Fibroblast of mammary gland (primary cell): Measurements from ENCODE around the gene OR2T1.
A peak's percentile ranks its signal among the peaks of the same experiment; 100 is the strongest.
"Not testable (repeated sequence)": the region's sequence is repeated elsewhere in the genome, so short reads cannot be mapped to it uniquely, and the experiment has no call there.

ENCODE experiments used
- DNase-seq: peaks from one replicate; pipeline ENCODE4 v3.0.0-alpha.2; 2010; ENCODE audit warnings: low read depth
- H3K4me3 ChIP-seq: 2 replicates; pipeline ENCODE4 v1.5.1; 2011; ENCODE audit warnings: low read depth, mild to moderate bottlenecking, low read length, moderate library complexity; ENCODE audit not compliant: control insufficient read depth
- TF ChIP-seq, protein P1 (sequence below): conservative IDR thresholded peaks from 2 replicates; pipeline ENCODE4 v1.5.1; 2011; ENCODE audit warnings: low read depth, low read length, inconsistent platforms; ENCODE audit not compliant: control insufficient read depth, insufficient read depth

The OR2T1 gene

DNA sequence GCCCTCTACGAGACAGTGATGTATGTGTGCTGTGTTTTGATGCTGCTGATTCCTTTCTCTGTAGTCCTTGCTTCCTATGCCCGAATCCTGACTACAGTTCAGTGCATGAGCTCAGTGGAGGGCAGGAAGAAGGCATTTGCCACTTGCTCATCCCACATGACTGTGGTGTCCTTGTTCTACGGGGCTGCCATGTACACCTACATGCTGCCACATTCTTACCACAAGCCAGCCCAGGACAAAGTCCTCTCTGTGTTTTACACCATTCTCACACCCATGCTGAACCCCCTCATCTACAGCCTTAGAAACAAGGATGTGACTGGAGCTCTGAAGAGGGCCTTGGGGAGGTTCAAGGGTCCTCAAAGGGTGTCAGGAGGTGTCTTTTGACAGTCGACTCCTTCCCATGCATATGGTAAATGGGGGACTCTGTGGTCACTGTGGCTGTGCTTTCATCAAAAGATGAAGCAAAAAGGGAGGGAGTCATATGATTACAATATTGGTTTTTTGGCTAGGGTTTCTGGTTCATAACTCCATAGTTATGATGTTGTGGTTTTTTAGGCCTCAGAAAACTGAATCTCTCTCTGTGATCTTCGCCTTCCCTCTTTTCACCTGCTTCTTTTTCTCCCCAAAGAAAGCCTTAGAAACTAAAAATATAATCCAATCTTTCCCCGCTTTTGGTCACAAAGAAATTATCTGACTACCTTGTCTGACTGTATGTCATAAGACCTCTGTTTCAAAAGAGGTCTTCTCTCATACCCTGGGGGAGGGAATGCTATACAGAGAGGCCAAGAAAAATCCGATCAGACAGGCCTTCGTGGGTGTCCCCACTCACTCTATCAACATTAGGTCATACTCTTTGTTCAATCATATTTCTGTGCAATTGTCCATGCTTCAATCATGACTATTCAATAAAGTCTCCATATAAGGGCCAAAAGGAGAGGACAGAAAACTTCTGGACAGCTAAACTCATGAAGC, 4.2 kb downstream of the OR2T1 start:
- H3K4me3 ChIP-seq = no peak overlapping the region
- TF ChIP-seq, protein P1, sequence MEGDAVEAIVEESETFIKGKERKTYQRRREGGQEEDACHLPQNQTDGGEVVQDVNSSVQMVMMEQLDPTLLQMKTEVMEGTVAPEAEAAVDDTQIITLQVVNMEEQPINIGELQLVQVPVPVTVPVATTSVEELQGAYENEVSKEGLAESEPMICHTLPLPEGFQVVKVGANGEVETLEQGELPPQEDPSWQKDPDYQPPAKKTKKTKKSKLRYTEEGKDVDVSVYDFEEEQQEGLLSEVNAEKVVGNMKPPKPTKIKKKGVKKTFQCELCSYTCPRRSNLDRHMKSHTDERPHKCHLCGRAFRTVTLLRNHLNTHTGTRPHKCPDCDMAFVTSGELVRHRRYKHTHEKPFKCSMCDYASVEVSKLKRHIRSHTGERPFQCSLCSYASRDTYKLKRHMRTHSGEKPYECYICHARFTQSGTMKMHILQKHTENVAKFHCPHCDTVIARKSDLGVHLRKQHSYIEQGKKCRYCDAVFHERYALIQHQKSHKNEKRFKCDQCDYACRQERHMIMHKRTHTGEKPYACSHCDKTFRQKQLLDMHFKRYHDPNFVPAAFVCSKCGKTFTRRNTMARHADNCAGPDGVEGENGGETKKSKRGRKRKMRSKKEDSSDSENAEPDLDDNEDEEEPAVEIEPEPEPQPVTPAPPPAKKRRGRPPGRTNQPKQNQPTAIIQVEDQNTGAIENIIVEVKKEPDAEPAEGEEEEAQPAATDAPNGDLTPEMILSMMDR = no peak
- DNase-seq = no peak

DNA sequence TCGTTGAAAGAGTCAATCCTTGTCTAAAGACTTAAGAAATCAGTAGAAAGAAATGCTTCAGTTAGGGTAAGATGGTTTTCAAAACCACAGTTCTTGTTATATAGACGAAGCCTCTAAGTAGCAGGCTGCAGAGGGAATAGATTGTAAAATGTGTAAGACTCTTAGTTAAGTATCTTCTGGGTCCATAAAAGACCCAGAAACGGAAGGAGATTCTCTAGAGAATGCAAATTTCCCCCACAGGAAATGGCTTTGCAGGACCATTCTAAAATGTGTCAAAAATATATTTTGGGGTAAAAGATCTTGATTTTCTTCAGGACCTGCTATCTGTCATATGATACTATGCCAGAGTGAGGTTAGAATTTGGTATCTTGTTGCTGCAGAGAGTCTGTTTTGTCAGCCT, 13.4 kb downstream of the OR2T1 start:
- H3K4me3 ChIP-seq = no peak overlapping the region
- TF ChIP-seq, protein P1 = no peak
- no peak for DNase-seq

DNA sequence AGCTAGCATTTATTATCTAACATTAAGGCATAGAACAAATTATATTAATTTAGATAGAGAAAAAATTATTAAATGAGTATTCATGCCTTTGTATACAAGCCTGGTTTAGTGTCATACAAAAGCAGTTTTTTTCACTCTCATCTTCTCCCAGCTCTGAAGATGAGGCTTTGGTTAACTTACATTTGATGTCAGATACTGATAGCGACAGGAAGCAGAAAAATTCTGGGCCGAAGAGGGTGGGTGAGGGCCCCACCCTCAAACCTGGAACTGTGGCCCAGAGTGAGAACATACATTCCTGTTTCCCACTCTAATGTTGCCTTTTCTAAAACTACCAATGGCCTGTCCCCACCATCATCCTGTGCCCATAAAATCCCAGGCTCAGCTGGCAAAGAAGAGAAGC, 15.0 kb downstream of the OR2T1 start:
- TF ChIP-seq, protein P1 = no peak
- no peak for DNase-seq
- H3K4me3 ChIP-seq = no peak overlapping the region

DNA sequence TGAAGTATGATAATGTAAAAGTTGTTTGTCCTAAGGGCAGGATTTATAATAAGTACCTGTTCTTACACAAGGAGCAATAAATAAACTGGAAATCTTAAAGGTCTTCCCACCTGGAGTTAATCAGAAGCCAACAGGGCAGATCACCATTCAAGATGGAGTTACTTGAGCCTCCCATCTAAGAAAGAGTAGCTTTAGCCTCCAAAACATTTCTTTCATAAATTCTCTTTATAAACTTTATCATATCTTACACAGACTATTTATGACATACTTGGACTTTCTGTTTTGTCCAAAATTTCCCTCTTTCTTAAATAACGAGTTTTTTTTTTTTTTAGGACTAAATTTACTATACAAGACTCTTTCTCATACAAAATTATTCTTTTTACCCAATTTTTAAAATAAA, 18.5 kb downstream of the OR2T1 start:
- H3K4me3 ChIP-seq = no peak overlapping the region
- TF ChIP-seq, protein P1 = no peak
- DNase-seq = peak; percentile 6

DNA sequence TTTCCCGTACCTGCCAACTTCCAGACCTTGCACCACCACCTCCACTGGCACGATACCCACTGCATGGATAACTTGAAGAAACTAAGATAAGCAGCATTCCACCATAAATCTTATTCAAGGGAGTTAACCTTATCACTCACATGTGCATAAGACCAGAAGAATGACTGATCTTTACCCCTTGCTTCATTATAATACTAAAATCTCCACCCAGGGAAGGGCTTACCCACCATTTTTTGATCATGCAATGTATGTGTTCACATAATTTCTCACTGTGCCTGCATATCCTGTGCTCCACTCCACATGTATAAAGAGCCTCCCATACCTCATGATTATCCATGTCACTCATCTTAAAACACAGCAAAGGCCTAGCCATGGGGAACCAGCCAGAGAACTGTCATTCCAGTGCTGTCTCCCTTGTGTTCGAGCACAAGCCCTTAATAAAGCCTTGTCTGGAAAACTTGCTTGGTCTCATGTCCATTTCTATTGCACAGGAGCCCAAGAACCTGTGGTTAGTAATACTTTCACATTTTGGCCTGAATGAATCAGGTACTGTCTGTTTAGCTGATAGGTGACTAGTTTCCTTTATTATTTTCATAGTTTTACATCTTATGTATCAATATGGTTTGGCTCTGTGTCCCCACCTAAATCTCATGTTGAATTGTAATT, 24.8 kb downstream of the OR2T1 start:
- H3K4me3 ChIP-seq = not testable (repeated sequence)

DNA sequence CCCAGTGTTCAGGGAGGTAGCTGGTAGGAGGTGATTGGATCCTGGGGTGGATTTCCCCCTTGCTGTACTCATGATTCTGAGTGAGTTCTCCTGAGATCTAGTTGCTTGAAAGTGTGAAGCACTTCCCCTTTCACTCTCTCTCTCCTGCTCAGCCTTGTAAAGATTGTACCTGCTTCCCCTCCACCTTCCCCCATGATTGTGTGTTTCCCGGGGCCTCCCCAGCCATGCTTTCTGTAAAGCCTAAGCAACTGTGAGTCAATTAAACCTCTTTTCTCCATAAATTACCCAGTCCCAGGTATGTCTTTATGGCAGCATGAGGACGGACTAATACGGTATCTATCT, 25.3 kb downstream of the OR2T1 start:
- not testable (repeated sequence) for H3K4me3 ChIP-seq, DNase-seq

More for the DNA sequence above, 24.8 kb downstream of the OR2T1 start:
- not testable (repeated sequence) for DNase-seq

DNA sequence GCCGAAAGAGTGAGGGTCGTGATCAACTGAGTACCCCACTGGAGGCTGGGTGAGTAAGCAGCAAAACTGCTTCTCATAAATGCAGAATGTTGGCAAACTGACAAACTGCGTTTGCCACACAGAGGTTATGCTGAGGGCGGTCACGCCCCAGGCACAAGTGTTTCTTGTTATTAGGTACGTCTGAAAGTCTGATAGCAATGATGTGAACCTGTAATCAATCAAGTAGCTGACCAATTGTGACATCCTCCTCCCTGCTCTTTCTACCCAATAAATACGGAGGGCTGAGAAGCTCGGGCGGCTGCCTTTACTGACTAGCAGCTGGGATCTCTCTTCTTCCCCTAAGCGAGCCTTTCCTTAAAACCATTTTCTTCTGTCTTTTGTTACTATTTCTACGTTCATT, 28.8 kb downstream of the OR2T1 start:
- not testable (repeated sequence) for DNase-seq, H3K4me3 ChIP-seq

DNA sequence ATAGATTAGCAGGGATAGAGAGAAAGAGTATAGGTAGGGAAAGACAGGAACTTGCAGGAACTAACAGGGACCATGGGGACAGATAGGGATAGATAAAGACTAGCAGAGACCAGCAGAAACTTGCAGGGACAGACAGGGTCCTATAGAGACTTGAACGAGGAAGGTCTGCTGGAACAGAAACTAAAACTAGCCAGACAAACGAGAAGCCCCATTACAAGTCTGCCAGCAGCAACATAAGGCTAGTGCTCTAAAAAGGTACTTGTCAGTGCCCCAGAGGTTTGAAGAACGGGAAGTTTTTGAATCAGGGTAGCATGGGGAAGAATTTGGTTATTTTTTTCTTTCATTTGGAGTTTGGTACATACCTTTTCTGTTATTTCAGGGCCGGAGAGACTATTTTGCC, 29.4 kb downstream of the OR2T1 start:
- DNase-seq = not testable (repeated sequence)

DNA sequence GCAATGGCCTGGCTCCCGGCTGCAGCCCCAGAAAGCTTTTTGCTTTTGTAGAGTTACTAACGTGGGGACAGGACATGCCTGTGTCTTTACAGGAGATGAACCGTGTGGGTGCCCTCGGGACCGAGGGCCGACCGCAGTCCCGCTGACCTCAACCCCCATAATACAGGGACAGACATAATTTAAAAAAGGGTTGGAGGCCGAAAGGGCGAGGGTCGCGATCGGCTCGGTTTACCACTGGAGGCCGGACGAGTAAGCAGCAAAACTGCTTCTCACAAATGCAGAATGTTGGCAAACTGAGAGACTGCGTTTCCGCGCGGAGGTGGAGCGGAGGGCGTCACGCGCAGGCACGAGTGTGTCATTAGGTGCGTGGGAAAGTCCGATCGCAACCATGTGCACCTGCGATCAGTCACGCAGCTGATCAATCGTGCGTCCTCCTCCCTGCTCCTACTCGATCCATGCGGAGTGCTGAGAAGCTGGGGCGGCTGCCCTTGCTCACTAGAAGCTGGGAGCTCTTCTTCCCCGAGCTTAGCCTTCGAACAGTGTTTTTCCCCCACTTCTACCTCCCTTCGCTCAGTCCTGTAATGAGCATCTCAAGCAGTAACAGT, 31.1 kb downstream of the OR2T1 start:
- not testable (repeated sequence) for H3K4me3 ChIP-seq, DNase-seq

More for the DNA sequence above, 29.4 kb downstream of the OR2T1 start:
- not testable (repeated sequence) for H3K4me3 ChIP-seq

DNA sequence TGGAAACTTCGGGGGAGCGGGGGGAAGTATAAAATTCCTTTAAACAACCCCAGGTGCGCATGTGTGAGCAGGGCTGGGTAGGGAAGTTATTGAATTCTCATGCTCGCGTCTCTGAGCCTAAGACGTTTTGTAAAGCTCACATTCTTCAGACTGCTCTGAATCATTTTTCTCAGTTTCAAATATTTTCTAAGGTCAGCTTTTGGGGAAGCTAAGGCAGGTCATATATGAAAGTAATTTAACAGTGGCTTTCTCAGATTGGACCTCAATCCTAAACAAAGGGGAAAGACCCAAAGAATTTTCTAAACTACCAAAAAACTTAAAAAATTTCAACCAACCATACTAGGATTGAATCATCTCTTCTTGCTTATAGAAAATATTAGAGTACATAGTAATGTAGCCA, 32.1 kb downstream of the OR2T1 start:
- H3K4me3 ChIP-seq, DNase-seq: not testable (repeated sequence)

DNA sequence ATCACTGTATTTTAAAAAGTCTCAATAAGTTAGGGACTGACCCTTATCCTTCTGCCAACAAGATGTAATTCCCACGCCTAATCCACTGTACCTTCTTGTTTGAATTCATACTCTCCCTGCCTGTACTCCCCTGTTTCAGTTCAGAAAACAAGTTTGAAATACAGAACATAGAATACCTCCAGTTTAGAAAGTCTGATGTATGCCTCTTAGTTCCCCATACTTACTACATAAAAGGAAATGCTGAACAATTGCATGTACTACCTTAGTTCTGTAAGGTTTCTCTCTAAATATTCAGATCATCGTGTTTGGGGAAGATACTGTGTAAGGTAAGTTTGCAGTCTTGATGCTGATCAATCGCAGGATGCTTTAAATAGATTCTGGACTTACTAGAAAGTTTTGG, 33.5 kb downstream of the OR2T1 start:
- not testable (repeated sequence) for DNase-seq

DNA sequence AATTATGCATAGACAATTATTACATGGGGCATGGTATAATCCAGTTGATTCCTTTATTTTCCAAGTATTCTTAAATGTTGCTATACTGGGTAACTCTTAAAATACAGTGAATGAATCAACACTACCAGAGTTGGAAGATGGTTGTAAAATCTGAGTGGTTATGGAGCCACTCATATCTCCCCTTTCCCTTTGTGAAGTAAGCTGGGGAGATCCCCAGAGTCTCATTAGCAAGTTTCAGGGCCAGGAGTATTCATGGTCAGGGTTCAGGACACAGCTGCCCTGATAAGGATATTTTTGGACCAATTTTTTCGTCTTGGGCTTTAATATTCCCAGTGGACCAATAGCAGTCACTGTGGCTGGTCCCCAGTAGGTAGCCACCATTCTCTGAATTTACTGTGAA, 35.8 kb downstream of the OR2T1 start:
- not testable (repeated sequence) for DNase-seq, H3K4me3 ChIP-seq

More for the DNA sequence above, 33.5 kb downstream of the OR2T1 start:
- not testable (repeated sequence) for H3K4me3 ChIP-seq

DNA sequence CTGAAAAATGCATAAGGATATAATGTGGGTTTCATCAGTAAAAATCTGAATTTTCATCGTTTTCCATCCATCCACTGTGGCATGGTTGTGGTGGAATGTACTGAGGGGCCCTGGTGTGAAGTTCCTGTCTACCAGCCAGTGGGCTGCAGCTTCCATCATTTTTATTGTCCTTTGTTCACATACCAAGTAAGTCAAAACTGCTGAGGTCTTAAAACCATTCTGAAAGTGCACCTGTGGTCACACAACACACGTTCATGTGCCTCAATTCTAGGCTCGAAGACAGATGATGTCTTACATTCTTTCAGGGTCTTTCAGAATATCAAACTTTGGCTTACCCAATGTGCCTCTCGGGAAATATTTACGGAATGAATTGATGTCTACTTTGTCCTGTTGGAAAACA, 36.4 kb downstream of the OR2T1 start:
- not testable (repeated sequence) for DNase-seq, H3K4me3 ChIP-seq
